NCI-H2081 (cell line): ENCODE results near the gene MYH2.

Experiments used
- DNase-seq, 2 experiments: peaks; one replicate each; lab custom pipeline; 2025; lab: John Stamatoyannopoulos, UW

MYH2 gene

GRCh38 chr17:10516065-10516464 is 33.4 kb downstream of the MYH2 start:
- DNase-seq: no peak

- no peak for DNase-seq
Observed at GRCh38 chr17:10513299-10514067, 36.0 kb downstream of the MYH2 start.

GRCh38 chr17:10512856-10513255 is 36.6 kb downstream of the MYH2 start:
- DNase-seq: no peak

- no peak for DNase-seq
Observed at GRCh38 chr17:10499950-10500349, 49.5 kb downstream of the MYH2 start.

- DNase-seq: no peak
Observed at GRCh38 chr17:10492004-10492403, 57.5 kb downstream of the MYH2 start.

- DNase-seq: no peak
Observed at GRCh38 chr17:10482252-10482651, 67.2 kb downstream of the MYH2 start.

GRCh38 chr17:10477701-10478100 is 71.8 kb downstream of the MYH2 start:
- no peak for DNase-seq

GRCh38 chr17:10474536-10474935 is 74.9 kb downstream of the MYH2 start:
- DNase-seq: no peak

GRCh38 chr17:10471858-10472257 is 77.6 kb downstream of the MYH2 start:
- DNase-seq: no peak
